Measurements from ENCODE around the gene MCCC1.
"Not testable (repeated sequence)": the region's sequence is repeated elsewhere in the genome, so short reads cannot be mapped to it uniquely, and the experiment has no call there.

The MCCC1 gene

DNA sequence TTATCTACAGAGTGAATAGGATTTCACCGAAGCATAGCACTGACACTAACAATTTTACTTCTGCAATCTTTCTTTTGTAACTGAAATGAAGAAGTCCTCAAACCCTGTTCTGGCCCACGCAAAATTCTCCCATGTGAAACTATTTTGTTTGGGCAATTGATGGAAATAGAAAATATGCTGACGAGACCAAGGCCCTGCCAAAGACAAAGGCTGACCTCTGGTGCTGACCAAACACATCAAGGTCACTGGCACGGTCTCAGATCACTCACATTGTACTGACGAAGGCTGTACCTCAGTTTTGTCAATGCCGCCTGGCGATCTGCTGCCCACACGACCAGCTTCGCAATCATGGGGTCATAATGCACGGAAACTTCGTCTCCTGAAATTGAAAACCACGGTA is 60.5 kb downstream of the MCCC1 start:
- DNase-seq, result no peak

DNA sequence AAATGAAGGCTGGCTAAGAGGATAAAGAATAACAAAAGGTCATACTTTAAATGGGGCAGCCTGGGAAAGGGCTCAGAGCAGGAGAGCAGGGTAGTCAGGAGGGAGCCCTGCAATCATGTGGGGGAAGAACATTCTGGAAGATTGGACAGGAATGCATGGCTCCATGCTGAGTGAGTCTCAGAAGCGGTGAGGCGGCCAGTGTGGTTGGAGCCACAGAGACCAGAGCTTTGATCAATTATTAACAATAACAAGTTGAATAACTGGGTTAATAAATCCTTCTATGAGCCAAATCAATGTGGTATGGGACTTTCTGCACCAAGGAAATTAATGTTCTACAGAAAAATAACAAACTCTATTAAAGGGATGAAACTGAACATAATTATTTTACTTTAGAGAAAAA is 61.1 kb downstream of the MCCC1 start:
- no peak for DNase-seq

DNA sequence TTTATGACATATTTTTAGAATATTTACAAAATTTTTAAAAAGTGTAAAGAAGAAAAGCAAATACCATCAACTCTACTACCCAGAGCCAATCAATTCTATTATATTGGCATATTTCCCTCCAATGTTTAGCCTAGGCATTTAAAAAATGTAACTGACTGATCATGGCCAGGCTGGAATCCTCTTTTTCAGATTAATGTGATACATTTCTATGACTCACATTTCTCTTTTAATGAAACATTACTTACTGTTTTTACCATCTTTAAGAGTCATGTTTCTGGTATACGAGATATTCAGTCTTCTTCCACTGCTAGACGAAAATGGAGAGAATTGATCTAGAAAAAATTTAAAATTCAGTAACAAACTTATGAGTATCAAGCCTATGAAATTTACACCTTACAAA is 65.5 kb downstream of the MCCC1 start:
- DNase-seq, result no peak

DNA sequence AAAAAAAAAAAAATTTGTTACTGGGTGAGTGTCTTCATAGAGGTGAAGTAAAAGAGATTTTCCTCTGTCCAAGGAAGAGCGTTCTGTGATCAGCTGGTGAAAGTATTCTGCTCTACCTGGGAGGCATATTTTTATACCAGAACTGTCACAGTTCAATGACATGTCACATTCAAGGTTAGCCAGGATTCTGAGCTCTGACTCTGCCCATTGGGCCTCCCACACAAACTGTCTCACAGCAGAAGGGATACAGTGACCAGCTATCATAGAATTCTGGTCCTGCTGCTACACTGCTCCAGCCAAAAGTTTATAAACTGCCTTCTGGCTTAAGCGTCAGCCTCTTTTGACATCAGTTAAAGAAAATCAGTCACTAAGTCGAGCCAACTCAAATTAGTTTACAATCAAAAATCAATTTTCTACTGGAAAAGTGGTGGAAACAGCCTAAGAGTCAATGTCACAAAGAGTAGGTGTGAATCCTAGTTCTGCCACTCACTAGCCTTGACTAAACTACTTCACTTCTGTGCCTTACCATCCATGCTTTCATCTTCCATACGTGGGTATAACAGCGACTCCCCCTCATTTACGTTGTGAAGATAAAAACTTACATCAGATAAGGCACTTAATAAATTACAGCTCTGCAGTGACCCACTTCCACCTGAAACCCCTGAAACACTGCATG is 66.3 kb downstream of the MCCC1 start:
- DNase-seq, result no peak

DNA sequence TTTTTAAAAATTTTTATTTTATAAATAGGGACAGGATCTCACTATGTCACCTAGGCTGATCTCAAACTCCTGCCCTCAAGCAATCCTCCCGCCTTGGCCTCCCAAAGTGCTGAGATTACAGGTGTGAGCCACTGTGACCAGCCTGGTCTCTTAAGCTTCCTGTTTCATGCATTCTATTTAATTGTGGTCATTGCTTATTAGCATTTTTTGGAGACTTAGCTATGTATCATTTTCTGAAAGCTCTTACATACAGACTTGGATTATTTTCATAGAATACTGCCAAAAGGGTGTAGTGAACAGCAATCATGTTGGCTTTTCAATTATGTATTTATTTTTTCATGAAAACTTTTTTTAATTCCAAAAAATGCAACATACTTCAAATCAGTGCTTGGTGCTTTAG is 67.5 kb downstream of the MCCC1 start:
- DNase-seq, result no peak

DNA sequence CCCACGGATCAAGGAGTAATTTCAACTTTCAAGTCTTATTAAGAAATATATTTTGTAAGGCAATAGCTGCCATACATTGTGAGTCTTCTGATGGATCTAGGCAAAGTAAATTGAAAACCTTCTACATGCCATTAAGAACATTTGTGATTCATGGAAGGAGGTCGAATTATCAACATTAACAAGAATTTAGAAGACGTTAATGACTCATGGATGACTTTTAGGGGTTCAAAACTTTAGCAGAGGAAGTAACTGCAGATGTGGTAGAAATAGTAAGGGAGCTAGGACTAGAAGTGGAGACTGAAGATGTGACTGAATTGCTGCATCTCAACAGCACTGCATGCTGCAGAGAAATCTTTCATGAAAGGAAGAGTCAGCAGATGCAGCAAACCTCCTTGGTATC is 70.9 kb downstream of the MCCC1 start:
- DNase-seq, result no peak

DNA sequence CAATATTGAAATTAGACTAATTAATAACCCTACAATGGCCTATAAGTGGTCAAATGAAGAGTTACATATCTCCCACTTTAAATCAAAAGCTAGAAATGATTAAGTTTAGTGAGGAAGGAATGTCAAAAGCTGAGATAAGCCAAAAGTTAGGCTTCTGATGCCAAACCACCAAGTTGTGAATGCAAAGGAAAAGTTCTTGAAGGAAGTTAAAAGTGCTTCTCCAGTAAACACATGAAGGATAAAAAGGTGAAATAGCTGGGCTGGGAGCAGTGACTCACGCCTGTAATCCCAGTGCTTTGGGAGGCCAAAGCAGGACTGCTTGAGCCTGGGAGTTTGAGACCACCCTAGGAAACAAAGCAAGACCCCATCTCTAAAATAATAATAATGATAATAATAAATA is 72.0 kb downstream of the MCCC1 start:
- no peak for DNase-seq

DNA sequence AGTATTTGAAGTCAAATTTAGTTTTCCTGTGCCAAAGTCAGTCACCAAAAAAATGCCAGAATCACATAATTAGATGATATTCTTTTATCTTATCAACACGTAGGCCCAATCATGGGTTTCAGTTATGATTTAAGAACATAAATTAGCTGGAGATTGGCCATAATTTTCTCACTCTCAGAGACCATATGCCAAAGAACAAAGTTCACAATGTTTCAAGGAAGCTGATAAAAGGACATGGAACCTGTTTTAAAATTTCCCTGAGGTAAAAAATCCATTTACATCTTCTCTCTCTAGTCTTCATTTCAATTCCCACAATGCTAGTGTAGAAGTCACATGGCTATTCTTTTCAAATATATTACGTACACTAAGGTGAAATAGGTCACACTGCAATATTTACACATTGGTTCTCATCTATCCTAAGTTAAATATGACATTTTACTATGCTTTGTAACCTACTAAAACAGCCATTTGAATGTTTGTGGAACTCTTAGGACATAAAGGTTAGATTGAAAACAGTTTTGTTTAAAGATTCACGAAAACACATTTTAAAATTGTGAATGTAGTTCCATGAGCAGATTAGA is 76.3 kb downstream of the MCCC1 start:
- no peak for DNase-seq

DNA sequence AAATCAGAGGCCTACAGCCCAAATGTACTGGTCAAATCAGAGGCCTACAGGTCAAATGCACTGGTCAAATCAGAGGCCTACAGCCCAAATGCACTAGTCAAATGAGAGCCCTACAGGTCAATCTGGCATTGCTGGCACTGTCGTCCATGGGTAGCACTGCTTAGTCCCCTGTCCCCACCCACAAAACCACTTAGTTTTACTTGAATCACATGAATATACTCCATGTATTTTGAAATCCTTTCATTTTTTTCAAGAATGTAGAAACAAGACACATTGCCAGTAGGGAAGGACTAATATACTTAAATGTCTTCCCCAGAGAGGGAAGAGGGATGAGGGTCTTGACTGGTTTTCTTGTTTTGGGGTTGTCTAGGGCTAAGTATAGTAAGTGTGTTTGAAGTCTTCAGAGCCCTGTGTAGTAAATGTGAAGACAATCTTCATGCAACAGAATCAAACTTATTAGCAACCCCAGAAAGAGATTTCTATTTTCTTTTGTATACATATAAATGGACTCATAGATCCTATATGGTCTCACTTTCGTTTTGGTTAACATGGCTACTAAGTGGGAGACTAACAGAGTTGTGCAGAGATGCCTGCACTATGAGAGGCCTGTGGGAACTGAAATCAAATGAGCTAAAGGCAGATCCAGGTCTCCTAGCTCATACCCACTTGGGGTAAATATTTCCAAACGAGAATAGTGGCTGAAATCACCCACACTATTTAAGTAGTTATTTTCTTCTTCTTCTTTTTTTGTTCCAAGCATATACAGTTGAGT is 80.7 kb downstream of the MCCC1 start:
- peak; percentile 26 for DNase-seq

DNA sequence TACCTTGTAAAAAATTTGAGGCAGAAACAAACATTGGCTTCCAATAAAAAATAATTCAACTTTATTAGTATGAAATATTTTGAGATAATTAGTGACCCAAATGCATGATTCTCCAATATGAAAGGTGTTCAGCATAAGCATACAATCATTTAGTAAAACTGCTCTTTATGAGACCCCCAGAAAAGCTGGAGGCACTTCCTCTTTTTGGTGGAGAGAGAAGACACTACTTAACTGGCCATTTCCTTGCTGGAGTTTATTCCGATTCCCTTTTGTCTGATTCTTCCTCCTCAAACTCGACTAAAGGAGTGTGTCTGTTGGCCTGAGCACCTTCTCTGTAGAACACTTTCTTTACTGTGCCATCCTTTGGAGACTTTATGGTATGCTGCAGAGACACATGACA is 84.1 kb downstream of the MCCC1 start:
- no peak for DNase-seq

DNA sequence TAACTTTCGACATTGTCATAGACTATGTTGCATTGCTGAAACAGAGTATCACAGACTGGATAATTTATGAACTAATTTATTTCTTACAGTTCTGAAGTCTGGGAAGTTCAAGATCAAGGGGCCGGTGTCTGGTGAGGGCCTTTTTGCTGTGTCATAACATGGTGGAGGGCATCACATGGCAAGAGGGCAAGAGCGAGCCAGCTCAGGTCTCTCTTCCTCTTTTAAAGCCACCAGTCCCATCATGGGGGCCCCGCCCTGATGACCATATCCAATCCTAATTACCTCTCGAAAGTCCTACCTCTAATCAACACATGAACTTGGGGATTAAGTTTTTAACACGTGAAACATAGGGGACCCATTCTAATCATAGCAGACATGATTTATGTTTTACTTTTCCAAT is 85.4 kb downstream of the MCCC1 start:
- DNase-seq, result no peak

DNA sequence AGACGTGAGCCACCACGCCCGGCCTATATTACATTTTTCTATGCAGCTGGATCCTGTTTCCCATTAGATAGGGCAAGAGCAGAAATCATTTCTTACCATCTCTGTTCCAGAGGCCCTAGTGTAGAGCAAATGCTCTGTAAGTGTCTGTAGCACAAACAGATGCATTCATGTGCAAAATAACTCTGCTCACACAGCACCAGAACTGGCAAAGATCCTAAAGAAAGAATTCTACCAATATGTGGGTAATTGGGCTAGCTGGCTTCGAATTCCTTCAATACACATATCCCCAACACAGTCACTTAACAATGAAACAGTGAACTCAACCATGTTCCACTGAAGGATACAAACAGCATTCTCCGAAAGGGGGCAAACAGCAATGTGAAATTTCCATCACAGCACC is 86.2 kb downstream of the MCCC1 start:
- no peak for DNase-seq

DNA sequence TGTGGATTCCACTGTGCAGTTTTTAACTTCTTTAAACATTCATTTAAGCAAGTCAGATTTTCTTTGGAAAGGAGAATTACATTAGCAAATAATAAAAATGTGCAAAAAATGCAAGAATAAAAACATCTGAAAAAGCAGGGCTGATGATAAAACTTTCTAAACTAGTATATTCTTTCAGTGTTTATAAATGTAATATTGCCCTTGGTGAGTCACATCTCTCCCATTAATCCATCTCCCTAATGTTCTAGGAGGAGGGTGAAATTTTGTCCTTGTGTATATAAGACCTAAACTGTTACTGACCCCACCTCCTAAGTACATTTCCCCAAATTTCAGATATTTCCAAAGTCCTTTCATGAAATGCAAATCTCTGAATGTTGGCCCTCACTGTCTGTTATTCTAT is 90.5 kb downstream of the MCCC1 start:
- no peak for DNase-seq

DNA sequence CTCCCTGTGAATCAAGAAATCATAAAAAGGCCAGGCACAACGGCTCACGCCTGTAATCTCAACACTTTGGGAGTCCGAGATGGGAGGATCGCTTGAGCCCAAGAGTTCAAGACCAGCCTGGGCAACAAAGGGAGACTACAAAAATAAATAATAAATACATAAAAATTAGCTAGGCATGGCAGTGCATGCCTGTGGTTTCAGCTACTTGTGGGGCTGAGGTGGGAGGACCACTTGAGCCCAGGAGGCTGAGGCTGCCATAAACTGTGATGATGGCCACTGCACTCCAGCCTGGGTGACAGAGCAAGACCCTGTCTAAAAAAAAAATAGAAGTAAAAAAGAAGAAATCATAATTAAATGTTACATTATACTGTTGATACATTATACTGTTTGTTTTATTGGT is 91.0 kb downstream of the MCCC1 start:
- no peak for DNase-seq

DNA sequence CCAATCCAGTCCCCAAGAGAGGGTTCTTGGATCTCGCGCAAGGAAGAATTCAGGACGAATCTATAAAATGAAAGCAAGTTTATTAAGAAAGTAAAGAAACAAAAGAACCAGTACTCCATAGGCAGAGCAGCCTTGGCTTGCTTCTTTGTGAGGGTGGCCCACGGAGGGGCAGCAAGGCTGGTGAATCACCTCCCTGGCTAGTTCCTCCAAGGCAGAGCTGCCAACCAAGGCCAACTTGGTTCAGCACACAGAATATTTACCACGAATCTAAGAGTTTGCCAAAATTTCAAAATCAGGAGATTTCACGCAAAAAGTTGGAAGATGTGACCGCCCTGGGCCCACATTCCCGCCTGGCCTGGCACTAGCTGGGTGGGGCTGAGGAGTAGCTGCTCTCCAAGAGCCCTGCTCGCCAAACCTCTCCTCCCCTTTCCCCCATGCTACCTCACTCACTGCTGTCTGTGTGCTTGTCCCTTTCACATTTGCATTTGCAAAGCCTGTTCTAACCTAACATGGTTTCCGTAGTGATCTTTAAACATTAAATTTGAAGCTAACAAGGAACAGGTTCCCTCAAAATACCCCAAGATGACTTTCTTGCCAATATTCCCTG is 92.8 kb downstream of the MCCC1 start:
- DNase-seq, result no peak

DNA sequence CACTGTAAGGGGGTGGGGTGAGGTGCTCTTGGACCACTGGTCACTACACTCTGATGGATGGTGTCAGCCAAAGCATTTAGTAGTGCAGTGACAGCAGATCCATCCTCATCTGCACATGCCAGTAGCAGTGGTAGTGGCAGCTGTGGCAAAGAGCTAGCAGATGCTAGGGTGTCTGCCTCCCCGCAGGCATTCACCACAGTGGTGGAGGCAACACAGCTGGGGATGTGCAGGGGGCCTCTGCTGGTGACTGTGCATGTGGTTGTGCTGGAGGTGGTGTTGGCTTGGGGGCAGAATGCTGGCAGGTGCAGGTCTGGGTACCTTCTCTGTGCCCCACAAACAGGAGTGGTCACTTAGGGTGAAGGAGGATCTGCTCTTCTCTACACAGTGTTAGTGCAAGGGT is 99.5 kb downstream of the MCCC1 start:
- DNase-seq, result no peak

DNA sequence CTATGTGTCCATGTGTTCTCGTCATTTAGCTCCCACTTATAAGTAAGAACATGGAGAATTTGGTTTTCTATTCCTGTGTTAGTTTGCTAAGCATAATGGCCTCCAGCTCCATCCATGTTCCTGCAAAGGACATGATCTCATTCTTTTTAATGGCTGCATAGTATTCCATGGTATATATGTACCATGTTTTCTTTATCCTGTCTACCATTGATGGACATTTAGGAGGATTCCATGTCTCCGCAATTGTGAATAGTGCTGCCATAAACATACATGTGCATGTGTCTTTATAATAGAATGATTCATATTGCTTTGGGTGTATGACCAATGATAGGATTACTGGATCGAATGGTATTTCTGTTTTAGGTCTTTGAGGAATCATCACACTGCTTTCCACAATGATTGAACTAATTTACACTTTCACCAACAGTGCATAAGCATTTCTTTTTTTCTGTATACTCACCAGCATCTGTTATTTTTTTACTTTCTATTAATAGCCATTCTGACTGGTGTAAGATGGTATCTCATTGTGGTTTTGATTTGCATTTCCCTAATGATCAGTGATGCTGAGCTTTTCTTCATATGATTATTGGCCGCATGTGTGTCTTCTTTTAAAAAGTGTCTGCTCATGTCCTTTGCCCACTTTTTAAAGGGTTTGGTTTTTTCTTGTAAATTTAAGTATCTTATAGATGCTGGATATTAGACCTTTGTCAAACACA is 105.7 kb downstream of the MCCC1 start:
- DNase-seq, result not testable (repeated sequence)

DNA sequence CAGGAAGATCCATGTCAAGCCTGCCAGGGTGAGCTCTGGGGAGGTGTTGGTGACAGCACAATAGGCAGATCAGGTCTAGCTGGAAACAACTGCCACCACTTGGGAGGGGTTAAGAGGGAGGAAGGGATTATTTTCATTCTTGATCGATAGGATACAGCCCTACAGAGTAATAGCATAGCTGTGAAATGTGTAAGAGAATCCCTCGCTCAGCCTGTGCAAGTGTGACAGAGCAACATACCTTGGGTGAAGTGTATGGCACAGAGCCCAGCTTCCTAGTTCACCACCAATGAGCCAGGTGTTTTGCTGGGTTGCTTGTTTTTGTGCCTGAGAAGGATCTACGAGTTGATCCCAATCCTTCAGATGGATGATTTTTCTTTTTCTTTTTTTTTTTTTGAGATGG is 109.7 kb downstream of the MCCC1 start:
- DNase-seq, result no peak

DNA sequence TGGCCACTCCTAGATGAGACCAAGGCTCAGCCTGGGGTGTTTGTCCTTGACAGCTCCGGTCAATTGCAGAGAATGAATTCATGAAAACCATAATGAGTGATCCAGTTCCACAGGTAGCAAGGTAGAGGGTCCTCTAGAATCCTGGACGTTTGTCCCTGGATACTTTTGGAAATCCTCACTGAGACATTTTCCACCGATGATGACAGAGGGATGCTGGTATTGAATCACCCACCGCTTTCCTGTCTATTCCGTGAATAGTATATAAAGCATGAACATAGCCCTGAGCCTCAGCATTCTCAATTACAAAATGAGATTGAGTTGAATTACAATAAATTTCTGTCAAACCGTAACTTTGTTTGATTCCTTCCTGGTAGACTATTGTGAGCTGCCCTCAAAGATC is 113.3 kb downstream of the MCCC1 start:
- no peak for DNase-seq

DNA sequence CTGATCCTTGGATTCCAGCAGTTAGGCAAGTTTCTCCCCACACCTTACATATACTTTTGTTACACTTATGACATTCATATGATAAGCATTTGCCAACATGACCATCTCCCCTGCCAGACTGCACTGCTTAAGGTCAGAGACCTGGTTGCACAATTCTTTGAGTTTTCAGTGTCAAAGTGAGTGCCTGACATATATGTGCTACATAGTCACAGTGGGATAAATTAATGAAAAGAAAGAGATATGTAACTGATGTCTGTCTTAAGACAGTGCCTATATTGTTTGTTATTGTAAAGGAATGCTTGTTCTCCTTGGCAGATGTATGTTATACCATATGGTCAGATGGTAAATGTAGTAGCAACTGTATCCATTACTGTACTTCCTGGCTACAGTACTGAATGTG is 115.4 kb downstream of the MCCC1 start:
- DNase-seq, result no peak

DNA sequence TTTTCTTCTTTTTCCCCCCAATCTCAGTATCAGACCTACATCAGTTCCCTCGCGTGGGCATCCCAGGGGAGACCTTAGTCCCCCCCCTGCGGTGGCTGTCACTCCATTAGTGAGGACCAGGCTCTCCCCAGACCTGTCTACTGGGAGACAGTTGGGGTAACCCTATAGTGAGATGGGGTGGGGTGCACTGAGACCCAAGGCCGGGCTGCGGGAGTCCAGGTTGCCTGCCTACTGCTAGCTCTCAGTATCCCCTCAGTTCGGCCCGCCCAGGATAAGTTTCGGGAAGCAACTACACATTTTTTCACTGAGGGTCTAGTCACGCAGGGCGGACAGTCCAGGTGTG is 118.3 kb downstream of the MCCC1 start:
- no peak for DNase-seq

DNA sequence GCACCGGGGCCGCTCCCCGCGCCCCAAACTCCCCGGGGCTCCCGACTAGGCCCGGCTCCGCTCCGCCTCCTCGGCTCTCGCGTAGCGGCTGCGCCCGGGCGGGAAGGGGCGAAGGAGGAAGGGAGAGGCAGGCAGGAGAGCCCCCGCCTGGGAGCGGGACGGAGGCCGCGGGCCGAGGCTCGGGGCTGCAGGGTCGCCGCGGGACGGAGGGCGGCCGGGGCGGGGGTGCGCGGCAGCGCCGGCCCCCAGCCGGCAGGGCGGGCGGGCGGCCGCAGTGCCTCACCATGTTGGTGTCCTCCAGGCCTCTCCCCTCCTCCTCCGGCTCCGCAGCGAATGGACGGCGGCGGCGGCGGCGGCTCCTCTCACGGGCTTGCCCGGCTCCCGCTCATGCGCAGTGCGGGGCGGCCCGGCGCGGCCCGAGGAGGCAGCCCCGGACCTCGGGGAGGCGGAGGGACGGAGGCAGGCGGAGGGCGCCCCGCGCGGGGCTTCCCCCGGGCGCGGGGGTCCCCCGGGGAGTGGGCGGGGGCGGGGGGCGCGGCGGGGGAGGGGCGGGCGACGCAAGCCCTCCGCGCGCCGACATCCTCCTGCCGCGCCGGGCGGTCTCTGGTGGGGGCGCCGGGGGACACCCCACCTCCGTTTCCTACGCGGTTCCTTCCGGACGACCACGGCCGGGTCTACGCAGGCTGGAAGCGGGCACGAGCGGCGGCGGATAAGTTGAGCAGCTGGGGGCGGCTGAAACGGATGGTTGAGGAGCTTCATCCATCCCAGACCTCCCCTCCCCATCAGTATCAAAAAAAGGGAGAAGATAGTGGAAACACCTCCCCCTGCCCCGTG is 118.9 kb downstream of the MCCC1 start, which contains the start of gene DCUN1D1:
Gene DCUN1D1, minus strand, starts transcription at position 335 of the 834 bp plus-strand sequence. Its CDS starts 49 bp downstream, at position 286.
- peak; percentile 94 for DNase-seq

Measured in eye (tissue), 1 donor.